Bronchial epithelial cell (primary cell): Measurements from ENCODE around the gene C17orf113. TPM values are rescaled to one million over a fixed set of nuclear protein-coding genes. Genes with fewer than 3 reads are reported as not detected.
"Not testable (repeated sequence)": the region's sequence is repeated elsewhere in the genome, so short reads cannot be mapped to it uniquely, and the experiment has no call there.

Experiments
- DNase-seq: peaks from one replicate; pipeline ENCODE4 v3.0.0-alpha.2; 2010; ENCODE audit warnings: low read depth
- FAIRE-seq: peaks from 2 replicates; lab custom pipeline; 2011; peaks lifted over from hg19 to GRCh38; lab: Jason Lieb, UNC
- H3K27me3 ChIP-seq: 2 replicates; pipeline ENCODE4 v1.5.1; 2011; ENCODE audit warnings: low read length; ENCODE audit not compliant: control insufficient read depth, insufficient read depth
- H3K36me3 ChIP-seq: 2 replicates; pipeline ENCODE4 v1.5.1; 2011; ENCODE audit warnings: low read length; ENCODE audit not compliant: control insufficient read depth, insufficient read depth
- H3K4me3 ChIP-seq: 2 replicates; pipeline ENCODE4 v1.5.1; 2011; ENCODE audit warnings: mild to moderate bottlenecking, low read depth, low read length, control low read depth
- total RNA-seq: library from RNA; depleted of rRNA; stranded (reverse); fragments of >200 nt; gene quantifications from 2 replicates; pipeline ENCODE4 v1.2.1, GENCODE V29; 2014
- TF ChIP-seq, protein P1 (sequence below): IDR thresholded peaks from 2 replicates; pipeline ENCODE4 v1.5.1; 2011; ENCODE audit warnings: mild to moderate bottlenecking, moderate library complexity, low read length, control low read depth, inconsistent platforms; ENCODE audit not compliant: insufficient read depth, severe bottlenecking

Gene C17orf113
- total RNA-seq, 1 donor from 2014 or later, result 0.26 TPM

DNA sequence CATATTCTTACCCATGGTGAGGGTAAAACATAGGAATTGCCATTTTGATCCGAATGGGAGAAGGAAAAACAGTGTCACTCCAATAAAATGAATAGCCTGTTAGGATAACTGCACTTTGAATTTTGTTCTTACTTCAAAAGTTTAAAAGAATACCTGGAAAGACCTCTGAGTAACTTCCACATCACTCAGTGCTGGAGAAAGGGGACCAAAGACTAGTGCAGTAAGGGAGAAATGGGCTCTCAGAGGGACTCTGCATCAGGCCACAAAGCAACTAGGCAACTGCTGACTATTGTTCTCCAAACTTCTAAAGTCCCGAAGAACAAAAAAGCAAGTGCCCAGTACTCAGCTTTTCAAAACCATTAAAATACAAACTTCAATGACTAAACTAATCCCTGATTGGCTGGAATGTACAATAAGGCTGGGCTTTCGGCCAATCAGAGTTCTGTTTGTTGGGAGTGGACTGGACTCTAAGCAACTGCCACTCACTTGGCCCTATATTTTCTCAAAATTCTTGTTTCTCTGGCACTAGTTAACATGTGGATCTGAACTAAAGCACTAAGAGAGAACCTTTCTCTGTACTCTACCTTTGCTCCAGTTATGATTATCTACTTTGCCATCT is 39.4 kb downstream of the C17orf113 start:
- no peak for FAIRE-seq
- H3K27me3 ChIP-seq, result no peaks in the 10 kb centered on the region
- TF ChIP-seq, protein P1, sequence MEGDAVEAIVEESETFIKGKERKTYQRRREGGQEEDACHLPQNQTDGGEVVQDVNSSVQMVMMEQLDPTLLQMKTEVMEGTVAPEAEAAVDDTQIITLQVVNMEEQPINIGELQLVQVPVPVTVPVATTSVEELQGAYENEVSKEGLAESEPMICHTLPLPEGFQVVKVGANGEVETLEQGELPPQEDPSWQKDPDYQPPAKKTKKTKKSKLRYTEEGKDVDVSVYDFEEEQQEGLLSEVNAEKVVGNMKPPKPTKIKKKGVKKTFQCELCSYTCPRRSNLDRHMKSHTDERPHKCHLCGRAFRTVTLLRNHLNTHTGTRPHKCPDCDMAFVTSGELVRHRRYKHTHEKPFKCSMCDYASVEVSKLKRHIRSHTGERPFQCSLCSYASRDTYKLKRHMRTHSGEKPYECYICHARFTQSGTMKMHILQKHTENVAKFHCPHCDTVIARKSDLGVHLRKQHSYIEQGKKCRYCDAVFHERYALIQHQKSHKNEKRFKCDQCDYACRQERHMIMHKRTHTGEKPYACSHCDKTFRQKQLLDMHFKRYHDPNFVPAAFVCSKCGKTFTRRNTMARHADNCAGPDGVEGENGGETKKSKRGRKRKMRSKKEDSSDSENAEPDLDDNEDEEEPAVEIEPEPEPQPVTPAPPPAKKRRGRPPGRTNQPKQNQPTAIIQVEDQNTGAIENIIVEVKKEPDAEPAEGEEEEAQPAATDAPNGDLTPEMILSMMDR, result no peak
- no peaks in the 10 kb centered on the region for H3K36me3 ChIP-seq
- DNase-seq, result peak; percentile 49
- H3K4me3 ChIP-seq, result no peak overlapping the region

DNA sequence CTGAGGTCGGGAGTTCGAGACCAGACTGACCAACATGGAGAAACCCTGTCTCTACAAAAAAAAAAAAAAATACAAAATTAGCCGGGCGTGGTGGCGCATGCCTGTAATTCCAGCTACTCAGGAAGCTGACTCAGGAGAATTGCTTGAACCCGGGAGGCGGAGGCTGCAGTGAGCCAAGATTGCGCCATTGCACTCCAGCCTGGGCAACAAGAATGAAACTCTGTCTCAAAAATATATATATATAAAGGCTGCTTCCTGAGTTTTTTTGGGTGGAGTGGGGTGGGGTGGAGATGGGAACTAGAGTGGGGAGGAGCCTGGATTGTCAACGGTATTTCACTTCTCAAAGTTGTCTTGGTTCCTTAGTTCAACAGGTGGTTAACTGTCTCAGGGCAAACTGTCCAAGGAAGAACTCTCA is 40.1 kb downstream of the C17orf113 start:
- FAIRE-seq, H3K36me3 ChIP-seq, H3K27me3 ChIP-seq, H3K4me3 ChIP-seq: not testable (repeated sequence)
- peak; percentile 71 for DNase-seq

DNA sequence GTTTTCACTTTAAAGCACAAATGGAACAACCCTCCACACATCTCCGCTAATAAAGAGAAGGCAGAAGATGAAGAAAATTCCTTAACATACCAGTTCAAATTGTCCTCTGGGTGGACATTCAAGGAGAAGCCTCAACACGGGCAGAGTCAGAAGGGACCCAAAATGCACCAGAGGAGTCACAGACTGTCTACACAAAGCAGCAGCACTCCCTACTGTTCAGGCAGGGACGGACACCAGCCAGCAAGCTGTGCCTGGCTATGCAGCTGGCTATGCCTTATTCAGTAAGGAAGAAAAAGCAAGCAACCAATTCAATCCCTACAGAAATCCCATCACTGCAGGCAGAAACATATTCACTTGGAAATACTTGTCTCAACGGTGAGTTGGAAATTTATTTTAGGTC is 41.2 kb downstream of the C17orf113 start:
- Histone ChIP-seq H3K27me3 (no peaks in the 10 kb centered on the region), H3K36me3 (peaks cover 1% of the 10 kb centered on the region), H3K4me3 (no peak overlapping the region)
- no peak for DNase-seq
- no peak for FAIRE-seq
- TF ChIP-seq, protein P1, result peak; percentile 16

DNA sequence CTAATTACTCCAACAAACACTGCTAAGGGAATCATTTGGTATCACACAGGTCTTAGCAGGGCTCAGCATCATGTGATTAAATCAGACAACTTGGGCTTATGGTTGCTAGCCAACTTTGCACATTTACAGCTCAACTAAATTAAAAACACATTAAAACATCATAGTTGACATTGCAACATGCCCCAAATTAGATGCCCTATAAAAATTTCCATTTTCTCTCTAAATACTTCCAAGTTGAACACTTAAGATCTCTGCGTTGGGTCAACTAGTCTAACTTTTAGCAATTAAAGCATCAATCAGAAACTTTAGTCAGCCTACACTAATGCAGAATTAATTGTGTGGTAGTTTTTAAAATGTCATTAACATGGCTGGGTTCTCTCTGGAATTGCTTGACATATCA is 45.2 kb downstream of the C17orf113 start:
- Histone ChIP-seq H3K27me3 (no peaks in the 10 kb centered on the region), H3K4me3 (no peak overlapping the region), H3K36me3 (peaks cover 5% of the 10 kb centered on the region)
- DNase-seq, result no peak
- FAIRE-seq, result no peak
- TF ChIP-seq, protein P1, result no peak

DNA sequence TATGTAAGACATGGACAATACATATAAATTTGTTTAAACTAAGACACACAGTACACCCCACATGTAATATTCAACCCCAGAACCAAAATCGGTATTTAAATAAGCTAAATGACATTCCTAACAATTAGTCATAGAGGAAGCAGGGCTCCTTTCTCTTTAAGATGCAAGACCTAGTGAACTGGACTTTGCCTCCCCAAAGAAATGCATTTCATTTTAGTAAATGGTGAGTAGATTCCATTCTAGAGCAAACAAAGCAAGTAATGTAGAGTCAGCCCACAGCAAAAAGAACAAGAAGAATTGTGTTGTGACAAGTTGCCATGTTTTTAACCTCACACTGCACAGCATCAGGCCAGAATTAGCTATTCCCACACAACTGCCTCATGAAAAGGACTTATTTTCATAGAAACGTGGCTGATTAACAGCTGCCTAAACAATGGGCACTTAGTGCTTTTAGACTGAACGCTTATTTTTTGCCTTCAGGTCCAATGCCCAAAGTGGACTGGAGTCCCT is 47.6 kb downstream of the C17orf113 start:
- TF ChIP-seq, protein P1, result no peak
- FAIRE-seq, result no peak
- H3K4me3 ChIP-seq, result no peak overlapping the region
- no peak for DNase-seq
- peaks cover 10% of the 10 kb centered on the region for H3K36me3 ChIP-seq
- no peaks in the 10 kb centered on the region for H3K27me3 ChIP-seq

DNA sequence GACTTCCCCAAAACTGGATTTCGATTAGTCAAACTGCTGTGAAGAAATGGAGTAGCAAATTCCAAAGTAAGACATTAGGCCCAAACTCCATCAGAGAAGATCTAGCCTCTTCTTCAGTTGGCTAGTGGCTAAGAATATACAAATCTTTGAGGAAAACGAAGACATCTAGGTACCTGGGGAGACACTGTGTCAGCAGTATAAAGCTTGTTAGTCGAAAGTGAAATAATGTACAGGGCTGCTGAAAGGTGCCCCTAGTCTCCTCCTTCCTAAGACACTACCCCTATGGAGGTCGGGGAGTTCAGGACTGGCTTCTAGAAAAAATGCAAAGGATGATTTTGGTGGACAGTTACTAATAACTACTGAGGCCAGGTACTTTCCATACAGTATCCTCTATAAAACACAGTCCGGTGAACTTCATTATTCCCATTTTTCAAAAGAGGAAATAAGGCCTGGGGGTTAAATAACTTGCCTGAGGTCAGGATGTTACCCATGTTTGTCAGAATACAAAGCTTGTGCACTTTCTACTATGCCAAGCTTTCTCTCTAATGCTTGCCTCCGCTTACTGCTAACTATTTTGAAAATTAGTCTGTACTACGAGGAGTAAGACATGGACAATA is 48.1 kb downstream of the C17orf113 start:
- Histone ChIP-seq H3K36me3 (peaks cover 10% of the 10 kb centered on the region), H3K4me3 (no peak overlapping the region), H3K27me3 (no peaks in the 10 kb centered on the region)
- TF ChIP-seq, protein P1, result no peak
- FAIRE-seq, result no peak
- no peak for DNase-seq
